HAP-1 (cell line): Measurements from ENCODE around the gene CDK3.

ENCODE experiments used
- DNase-seq, 2 experiments: peaks; one replicate each; pipeline ENCODE4 v3.0.0-alpha.2; 2016 to 2020; ENCODE audit warnings: low spot score in 2 of 2
- H3K27me3 ChIP-seq: fragments of 250-450 bp; sonication (Bioruptor Pico); 2 replicates; pipeline ENCODE4 v1.5.1; 2020; ENCODE audit warnings: low read depth, mild to moderate bottlenecking, moderate library complexity
- H3K36me3 ChIP-seq: fragments of 250-450 bp; sonication (Bioruptor Pico); replicated peaks from 2 replicates; pipeline ENCODE4 v1.5.1; 2020; ENCODE audit warnings: mild to moderate bottlenecking
- H3K4me1 ChIP-seq: fragments of 250-450 bp; sonication (Bioruptor Pico); 2 replicates; pipeline ENCODE4 v1.5.1; 2020; ENCODE audit warnings: mild to moderate bottlenecking
- H3K4me3 ChIP-seq: fragments of 250-450 bp; sonication (Bioruptor Pico); 2 replicates; pipeline ENCODE4 v1.5.1; 2020; ENCODE audit warnings: mild to moderate bottlenecking, moderate library complexity
- H3K9me3 ChIP-seq: fragments of 250-450 bp; sonication (Bioruptor Pico); 2 replicates; pipeline ENCODE4 v1.5.1; 2020; ENCODE audit warnings: mild to moderate bottlenecking, moderate library complexity
- in situ Hi-C: fragments of 300-500 bp; cut with MboI; formaldehyde crosslinking; loops from 3 replicates; pipeline ENCODE4 v1.14.3; 2020; ENCODE audit warnings: low sequenced_read_pairs, inconsistent platforms, mixed read lengths

CDK3 gene

GRCh38 chr17:76014100-76014924 is 13.7 kb downstream of the CDK3 start:
- DNase-seq = peak; percentile 65 to 89
- no peaks in the 10 kb centered on the region for H3K27me3 ChIP-seq

DNA sequence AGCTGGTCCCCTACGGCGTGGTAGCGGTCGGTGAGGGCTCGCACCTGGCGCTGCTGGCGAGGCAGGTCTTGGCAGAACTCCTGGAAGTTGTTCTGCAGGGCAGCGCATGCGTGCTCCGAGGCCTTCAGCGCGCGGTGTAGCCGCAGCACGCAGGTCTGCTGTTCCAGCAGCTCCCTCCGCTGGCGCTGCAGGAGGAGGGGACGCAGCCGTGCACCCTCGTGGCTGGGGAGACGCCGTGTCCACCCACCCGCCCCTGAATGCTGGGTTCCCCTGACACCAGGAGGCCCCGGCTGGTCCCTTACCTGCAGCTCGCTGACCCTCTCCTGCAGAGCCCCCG is 14.2 kb downstream of the CDK3 start:
- no peak for DNase-seq
- in situ Hi-C loops = loop anchor here (5.0 kb wide), 1 partner anchor 277 kb away; no protein-coding TSS in a partner anchor
- H3K9me3 ChIP-seq = no peaks in the 10 kb centered on the region

More at GRCh38 chr17:76014100-76014924, 13.7 kb downstream of the CDK3 start:
- in situ Hi-C loops = loop anchor here (5.0 kb wide), 1 partner anchor 278 kb away; no protein-coding TSS in a partner anchor
- Histone ChIP-seq H3K36me3 (no peaks in the 10 kb centered on the region), H3K4me3 (no peak overlapping the region), H3K9me3 (no peaks in the 10 kb centered on the region), H3K4me1 (no peaks in the 10 kb centered on the region)

DNA sequence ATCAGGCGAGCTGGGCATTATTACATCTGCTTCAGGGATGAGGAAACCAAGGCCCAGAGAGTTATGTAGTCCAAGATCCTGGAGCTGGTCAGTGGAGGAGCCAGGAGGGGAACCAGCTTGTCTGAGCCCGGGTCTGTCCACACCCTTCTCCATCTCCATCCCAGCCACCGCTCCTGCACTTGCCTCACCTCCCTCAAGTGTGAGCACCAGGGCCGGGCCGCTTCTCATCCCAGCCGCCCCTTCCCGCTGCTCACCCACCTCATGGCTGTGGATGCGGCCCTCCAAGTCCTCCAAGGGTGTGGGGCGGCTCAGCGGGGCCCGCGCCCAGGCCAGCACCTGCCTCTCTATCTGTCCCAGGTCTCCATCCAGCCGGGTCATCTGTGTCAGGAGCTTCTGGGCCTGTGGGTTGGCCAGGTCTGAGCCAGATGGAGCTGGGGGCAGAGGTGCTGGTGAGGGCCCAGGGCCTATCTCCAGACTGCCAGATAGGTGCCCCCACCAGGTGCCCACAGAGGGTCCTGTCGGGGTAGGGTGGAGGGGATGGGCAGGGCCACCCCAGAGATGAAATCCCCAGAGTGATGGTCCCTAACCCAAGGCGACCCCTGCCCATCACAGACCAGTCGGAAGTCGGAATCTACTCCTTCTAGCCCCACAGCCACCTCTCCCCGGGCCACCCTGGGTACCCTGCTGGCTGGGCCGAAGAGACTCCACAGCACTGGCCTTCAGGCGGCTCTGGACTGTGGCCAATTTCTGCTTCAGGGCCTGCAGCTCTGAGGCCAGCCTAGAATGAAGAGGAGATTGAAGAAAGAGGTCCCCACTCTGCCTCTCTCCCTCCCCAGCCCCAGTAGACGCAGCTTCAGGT is 17.1 kb downstream of the CDK3 start:
- DNase-seq = no peak
- H3K36me3 ChIP-seq = no peaks in the 10 kb centered on the region
- no peaks in the 10 kb centered on the region for H3K9me3 ChIP-seq
- H3K4me3 ChIP-seq = no peak overlapping the region
- no peaks in the 10 kb centered on the region for H3K27me3 ChIP-seq
- H3K4me1 ChIP-seq = no peaks in the 10 kb centered on the region
- in situ Hi-C loops = no loop called here

More for the DNA sequence above, 14.2 kb downstream of the CDK3 start:
- Histone ChIP-seq H3K27me3 (no peaks in the 10 kb centered on the region), H3K36me3 (no peaks in the 10 kb centered on the region), H3K4me1 (no peaks in the 10 kb centered on the region), H3K4me3 (no peak overlapping the region)

GRCh38 chr17:76018340-76018680 is 17.7 kb downstream of the CDK3 start:
- in situ Hi-C loops = no loop called here
- H3K9me3 ChIP-seq = no peaks in the 10 kb centered on the region
- no peaks in the 10 kb centered on the region for H3K36me3 ChIP-seq
- H3K27me3 ChIP-seq = no peaks in the 10 kb centered on the region
- H3K4me1 ChIP-seq = no peaks in the 10 kb centered on the region
- no peak overlapping the region for H3K4me3 ChIP-seq
- DNase-seq = no peak

GRCh38 chr17:76018801-76019200 is 18.1 kb downstream of the CDK3 start:
- in situ Hi-C loops = no loop called here
- H3K36me3 ChIP-seq = no peaks in the 10 kb centered on the region
- no peak for DNase-seq
- H3K4me3 ChIP-seq = no peak overlapping the region
- no peaks in the 10 kb centered on the region for H3K9me3 ChIP-seq
- no peaks in the 10 kb centered on the region for H3K4me1 ChIP-seq
- no peaks in the 10 kb centered on the region for H3K27me3 ChIP-seq

GRCh38 chr17:76019833-76020467 is 19.3 kb downstream of the CDK3 start:
- Histone ChIP-seq H3K4me1 (no peaks in the 10 kb centered on the region), H3K9me3 (no peaks in the 10 kb centered on the region), H3K36me3 (no peaks in the 10 kb centered on the region), H3K27me3 (no peaks in the 10 kb centered on the region), H3K4me3 (no peak overlapping the region)
- DNase-seq = no peak
- in situ Hi-C loops = no loop called here

DNA sequence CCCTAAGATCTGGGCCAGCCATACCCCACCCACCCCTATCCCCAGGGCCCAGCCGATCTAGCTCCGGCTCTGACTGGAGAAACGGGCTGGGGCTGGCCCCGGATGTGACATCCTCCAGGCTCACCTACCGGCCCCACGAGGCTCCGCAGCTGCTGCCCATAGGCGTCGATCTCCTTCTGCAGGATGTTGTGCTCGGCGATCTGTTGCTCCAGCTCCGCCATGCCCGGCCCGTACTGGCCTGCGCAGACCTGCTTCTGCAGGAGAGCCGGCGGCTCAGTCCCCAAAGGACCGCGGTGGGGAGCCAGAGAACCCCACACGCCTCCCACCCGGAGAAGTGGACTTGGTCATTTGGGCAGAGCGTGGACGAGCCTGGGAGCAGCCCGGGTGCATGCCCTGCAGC is 21.6 kb downstream of the CDK3 start:
- in situ Hi-C loops = no loop called here
- Histone ChIP-seq H3K36me3 (no peaks in the 10 kb centered on the region), H3K4me3 (no peak overlapping the region), H3K27me3 (no peaks in the 10 kb centered on the region), H3K4me1 (no peaks in the 10 kb centered on the region), H3K9me3 (no peaks in the 10 kb centered on the region)
- no peak for DNase-seq

GRCh38 chr17:76022973-76023899 is 22.6 kb downstream of the CDK3 start:
- Histone ChIP-seq H3K4me1 (no peaks in the 10 kb centered on the region), H3K9me3 (no peaks in the 10 kb centered on the region), H3K27me3 (no peaks in the 10 kb centered on the region), H3K36me3 (no peaks in the 10 kb centered on the region), H3K4me3 (no peak overlapping the region)
- in situ Hi-C loops = no loop called here
- DNase-seq = no peak

GRCh38 chr17:76023900-76024237 is 23.2 kb downstream of the CDK3 start:
- Histone ChIP-seq H3K27me3 (no peaks in the 10 kb centered on the region), H3K9me3 (no peaks in the 10 kb centered on the region), H3K4me3 (no peak overlapping the region), H3K4me1 (no peaks in the 10 kb centered on the region), H3K36me3 (no peaks in the 10 kb centered on the region)
- no peak for DNase-seq
- in situ Hi-C loops = no loop called here

- no peak for DNase-seq
- in situ Hi-C loops = no loop called here
Observed at GRCh38 chr17:76024353-76024752, 23.7 kb downstream of the CDK3 start.

GRCh38 chr17:76025294-76025693 is 24.6 kb downstream of the CDK3 start:
- no peaks in the 10 kb centered on the region for H3K27me3 ChIP-seq
- no peak overlapping the region for H3K4me3 ChIP-seq
- H3K4me1 ChIP-seq = no peaks in the 10 kb centered on the region
- no peak for DNase-seq
- in situ Hi-C loops = no loop called here
- H3K9me3 ChIP-seq = no peaks in the 10 kb centered on the region
- no peaks in the 10 kb centered on the region for H3K36me3 ChIP-seq

More at GRCh38 chr17:76024353-76024752, 23.7 kb downstream of the CDK3 start:
- Histone ChIP-seq H3K9me3 (no peaks in the 10 kb centered on the region), H3K4me3 (no peak overlapping the region), H3K4me1 (no peaks in the 10 kb centered on the region), H3K27me3 (no peaks in the 10 kb centered on the region), H3K36me3 (no peaks in the 10 kb centered on the region)

- DNase-seq = no peak
- no peaks in the 10 kb centered on the region for H3K27me3 ChIP-seq
- no peak overlapping the region for H3K4me3 ChIP-seq
- no peaks in the 10 kb centered on the region for H3K4me1 ChIP-seq
- H3K9me3 ChIP-seq = no peaks in the 10 kb centered on the region
- H3K36me3 ChIP-seq = no peaks in the 10 kb centered on the region
- in situ Hi-C loops = no loop called here
Observed at GRCh38 chr17:76026714-76027158, 26.1 kb downstream of the CDK3 start.

GRCh38 chr17:76027159-76027839 is 26.6 kb downstream of the CDK3 start, which contains the start of gene EVPL:
Gene EVPL (minus strand): TSS chr17:76027306. CDS start chr17:76027198, 108 bp downstream.
- Histone ChIP-seq H3K4me1 (no peaks in the 10 kb centered on the region), H3K9me3 (no peaks in the 10 kb centered on the region), H3K36me3 (no peaks in the 10 kb centered on the region), H3K4me3 (no peak within 1 kb of the TSS), H3K27me3 (no peaks in the 10 kb centered on the region)
- no peak for DNase-seq
- in situ Hi-C loops = no loop called here
